ENCODE measurements around the gene NMRAL1. TPM values are rescaled to one million over a fixed set of nuclear protein-coding genes. Genes with fewer than 3 reads are reported as not detected.

Gene NMRAL1
- polyA plus RNA-seq, 1 of the 3 experiments (the other 2 are of a cell fraction) = 99.9 TPM

GRCh38 chr16:4481526-4481925 lies 7.1 kb upstream of the NMRAL1 start:
- H3K36me3 ChIP-seq (replicated peaks in 1 of 2; ENCODE audit: control insufficient read depth in 1 of 2, insufficient read depth in 2 of 2, low read length in 1 of 2) = peaks cover 7 to 12% of the 10 kb centered on the region in 2 experiments
- ChIA-PET POLR2A (no interaction called here), CTCF (interaction anchor here (1.6 kb wide), 1 partner anchor 37 kb away, joined by 5 read pairs; no protein-coding TSS in a partner anchor)
- WGBS (ENCODE audit: low lambda C conversion rate) = 87% methylated on average over 2 of the region's 2 CpGs
- H3K27me3 ChIP-seq (ENCODE audit: insufficient read depth) = no peaks in the 10 kb centered on the region
- H2AFZ ChIP-seq (ENCODE audit: low read depth) = no peak overlapping the region
- no peaks in the 10 kb centered on the region for H3K9me2 ChIP-seq
- peaks cover 94% of the 10 kb centered on the region for H3K79me2 ChIP-seq (ENCODE audit: insufficient read depth)
- H3K9me3 ChIP-seq = no peaks in the 10 kb centered on the region
- H3K9ac ChIP-seq = no peak overlapping the region
- DNase-seq = no peak
- H4K20me1 ChIP-seq (ENCODE audit: insufficient read depth) = no peaks in the 10 kb centered on the region; the same call in 1 of the 2 replicates
- H3K4me3 ChIP-seq (ENCODE audit: low read depth in 2 of 2, low read length in 1 of 2) = no peak overlapping the region
- no peak overlapping the region for H3K27ac ChIP-seq (ENCODE audit: low read depth in 2 of 2, low read length in 1 of 2)
- no peak overlapping the region for H3K4me2 ChIP-seq
- peaks cover 11% of the 10 kb centered on the region for H3F3A ChIP-seq (replicated peaks; ENCODE audit: insufficient read depth)
- TF ChIP-seq NFIC (IDR thresholded peaks at IDR 0.05; ENCODE audit: borderline replicate concordance) (no peak), TEAD4 (IDR thresholded peaks at IDR 0.05; ENCODE audit: borderline replicate concordance, insufficient read depth) (no peak), MXI1 (IDR thresholded peaks at IDR 0.05; ENCODE audit: low read depth, low read length) (no peak), GATA2 (CRISPR knock-in tag; IDR thresholded peaks at IDR 0.05) (no peak), EP300 (IDR thresholded peaks at IDR 0.05; ENCODE audit: borderline replicate concordance in 1 of 2, low read depth in 1 of 2, low read length in 1 of 2) (no peak), ZBTB33 (IDR thresholded peaks at IDR 0.05; ENCODE audit: borderline replicate concordance, low read depth) (no peak), ELF1 (IDR thresholded peaks at IDR 0.05) (no peak), JUND (IDR thresholded peaks at IDR 0.05) (no peak), RFX5 (IDR thresholded peaks at IDR 0.05; ENCODE audit: low read length) (no peak), CHD2 (IDR thresholded peaks at IDR 0.05; ENCODE audit: low read length, partially characterized antibody) (no peak)
- TF ChIP-seq, protein P1, sequence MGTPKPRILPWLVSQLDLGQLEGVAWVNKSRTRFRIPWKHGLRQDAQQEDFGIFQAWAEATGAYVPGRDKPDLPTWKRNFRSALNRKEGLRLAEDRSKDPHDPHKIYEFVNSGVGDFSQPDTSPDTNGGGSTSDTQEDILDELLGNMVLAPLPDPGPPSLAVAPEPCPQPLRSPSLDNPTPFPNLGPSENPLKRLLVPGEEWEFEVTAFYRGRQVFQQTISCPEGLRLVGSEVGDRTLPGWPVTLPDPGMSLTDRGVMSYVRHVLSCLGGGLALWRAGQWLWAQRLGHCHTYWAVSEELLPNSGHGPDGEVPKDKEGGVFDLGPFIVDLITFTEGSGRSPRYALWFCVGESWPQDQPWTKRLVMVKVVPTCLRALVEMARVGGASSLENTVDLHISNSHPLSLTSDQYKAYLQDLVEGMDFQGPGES (IDR thresholded peaks at IDR 0.05; ENCODE audit: low read depth, low read length) = no peak
- TF ChIP-seq, protein P2, sequence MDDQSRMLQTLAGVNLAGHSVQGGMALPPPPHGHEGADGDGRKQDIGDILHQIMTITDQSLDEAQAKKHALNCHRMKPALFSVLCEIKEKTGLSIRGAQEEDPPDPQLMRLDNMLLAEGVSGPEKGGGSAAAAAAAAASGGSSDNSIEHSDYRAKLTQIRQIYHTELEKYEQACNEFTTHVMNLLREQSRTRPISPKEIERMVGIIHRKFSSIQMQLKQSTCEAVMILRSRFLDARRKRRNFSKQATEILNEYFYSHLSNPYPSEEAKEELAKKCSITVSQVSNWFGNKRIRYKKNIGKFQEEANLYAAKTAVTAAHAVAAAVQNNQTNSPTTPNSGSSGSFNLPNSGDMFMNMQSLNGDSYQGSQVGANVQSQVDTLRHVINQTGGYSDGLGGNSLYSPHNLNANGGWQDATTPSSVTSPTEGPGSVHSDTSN (IDR thresholded peaks at IDR 0.05) = no peak
- H3K4me1 ChIP-seq (ENCODE audit: control insufficient read depth in 1 of 2, insufficient read depth in 2 of 2, low read depth in 1 of 2, low read length in 1 of 2) = no peaks in the 10 kb centered on the region; a peak in 2 of 4 replicates

DNA sequence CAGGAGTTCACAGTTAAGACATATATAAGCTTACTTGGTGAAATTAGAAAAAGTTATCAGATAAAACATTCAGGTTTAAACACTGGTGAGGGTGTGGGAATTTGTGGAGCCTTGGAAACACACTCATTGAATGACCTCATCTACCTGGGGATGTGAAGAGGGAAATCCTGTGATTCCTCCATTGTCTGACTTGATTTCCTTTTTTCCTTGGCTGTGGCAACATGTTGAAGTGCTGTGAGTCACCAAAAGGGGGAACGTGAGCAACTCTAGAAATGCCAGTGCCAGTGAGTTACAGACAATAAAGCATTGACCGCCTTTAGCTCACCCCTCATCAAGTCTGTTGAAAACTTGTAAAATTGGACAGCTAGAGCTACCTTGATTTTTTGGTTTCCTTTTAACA lies 3.5 kb upstream of the NMRAL1 start:
- peaks cover 0 to 7% of the 10 kb centered on the region in 2 experiments for H3K36me3 ChIP-seq (replicated peaks in 1 of 2; ENCODE audit: control insufficient read depth in 1 of 2, insufficient read depth in 2 of 2, low read length in 1 of 2)
- H4K20me1 ChIP-seq (ENCODE audit: insufficient read depth) = no peaks in the 10 kb centered on the region; the same call in 1 of the 2 replicates
- H3K9me2 ChIP-seq = no peaks in the 10 kb centered on the region
- H2AFZ ChIP-seq (ENCODE audit: low read depth) = no peak overlapping the region
- peaks cover 7 to 14% of the 10 kb centered on the region in 2 experiments; a peak in 2 of 4 replicates for H3K4me1 ChIP-seq (ENCODE audit: control insufficient read depth in 1 of 2, insufficient read depth in 2 of 2, low read depth in 1 of 2, low read length in 1 of 2)
- H3K9me3 ChIP-seq = no peaks in the 10 kb centered on the region
- H3F3A ChIP-seq (replicated peaks; ENCODE audit: insufficient read depth) = peaks cover 22% of the 10 kb centered on the region
- no peak overlapping the region for H3K4me3 ChIP-seq (ENCODE audit: low read depth in 2 of 2, low read length in 1 of 2)
- peak overlapping the region in 1 of 2 experiments; percentile 22; a peak in 1 of 4 replicates for H3K27ac ChIP-seq (ENCODE audit: low read depth in 2 of 2, low read length in 1 of 2)
- H3K27me3 ChIP-seq (ENCODE audit: insufficient read depth) = no peaks in the 10 kb centered on the region
- TF ChIP-seq FOSL2 (IDR thresholded peaks at IDR 0.05; ENCODE audit: borderline replicate concordance, low read depth) = peak; percentile 43; the same call in 1 of the 2 replicates
- 0 out of 2 replicates have a peak, but pooled peaks have one; percentile 31 for TF ChIP-seq MAX (IDR thresholded peaks at IDR 0.05; ENCODE audit: low read depth)
- TF ChIP-seq, protein P3, sequence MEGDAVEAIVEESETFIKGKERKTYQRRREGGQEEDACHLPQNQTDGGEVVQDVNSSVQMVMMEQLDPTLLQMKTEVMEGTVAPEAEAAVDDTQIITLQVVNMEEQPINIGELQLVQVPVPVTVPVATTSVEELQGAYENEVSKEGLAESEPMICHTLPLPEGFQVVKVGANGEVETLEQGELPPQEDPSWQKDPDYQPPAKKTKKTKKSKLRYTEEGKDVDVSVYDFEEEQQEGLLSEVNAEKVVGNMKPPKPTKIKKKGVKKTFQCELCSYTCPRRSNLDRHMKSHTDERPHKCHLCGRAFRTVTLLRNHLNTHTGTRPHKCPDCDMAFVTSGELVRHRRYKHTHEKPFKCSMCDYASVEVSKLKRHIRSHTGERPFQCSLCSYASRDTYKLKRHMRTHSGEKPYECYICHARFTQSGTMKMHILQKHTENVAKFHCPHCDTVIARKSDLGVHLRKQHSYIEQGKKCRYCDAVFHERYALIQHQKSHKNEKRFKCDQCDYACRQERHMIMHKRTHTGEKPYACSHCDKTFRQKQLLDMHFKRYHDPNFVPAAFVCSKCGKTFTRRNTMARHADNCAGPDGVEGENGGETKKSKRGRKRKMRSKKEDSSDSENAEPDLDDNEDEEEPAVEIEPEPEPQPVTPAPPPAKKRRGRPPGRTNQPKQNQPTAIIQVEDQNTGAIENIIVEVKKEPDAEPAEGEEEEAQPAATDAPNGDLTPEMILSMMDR (IDR thresholded peaks at IDR 0.05) = peak; percentile 40
- peak; percentile 24 for TF ChIP-seq RAD21 (IDR thresholded peaks at IDR 0.05; ENCODE audit: low read length)
- TF ChIP-seq, protein P1 (IDR thresholded peaks at IDR 0.05; ENCODE audit: low read depth, low read length) = no peak
- ChIA-PET CTCF (interaction anchor here (1.1 to 2.0 kb wide), 7 partner anchors 10 to 72 kb away, joined by 3 to 6 read pairs (median 4); no protein-coding TSS in a partner anchor), POLR2A (no interaction called here)
- WGBS (ENCODE audit: low lambda C conversion rate) = 65% methylated on average over 2 of the region's 2 CpGs
- H3K4me2 ChIP-seq = peak overlapping the region; percentile 98
- no peak overlapping the region for H3K9ac ChIP-seq
- H3K79me2 ChIP-seq (ENCODE audit: insufficient read depth) = peaks cover 91% of the 10 kb centered on the region
- DNase-seq = peak; percentile 31
